K562 (cell line): ENCODE data around the gene PLCB3. TPM values are rescaled to one million over a fixed set of nuclear protein-coding genes. Genes with fewer than 3 reads are reported as not detected.

Source experiments
- ATAC-seq: fragments of 200-7000 bp; cut with Tn5 transposase; 3 replicates; pipeline ENCODE4 v1.9.1; 2020; ENCODE audit warnings: moderate library complexity
- BruUV-seq: library from RNA; stranded (reverse); fragments of 400-500 nt; replicated peaks from 2 replicates; lab custom pipeline; 2021; lab: Mats Ljungman, UMichigan
- CTCF ChIA-PET: fragments of 300-600 bp; formaldehyde crosslinking; extraction: SDS; loops from one replicate; lab custom pipeline; 2021; ENCODE audit warnings: low intra/inter-chr PET ratio; lab: Yijun Ruan, JAX
- POLR2A ChIA-PET: fragments of 300-600, 350-650 bp; sonication (Branson Sonifier 250); formaldehyde crosslinking; extraction: SDS; loops from one replicate; lab custom pipeline; 2021; ENCODE audit warnings: antibody characterized with exemption, inconsistent platforms; lab: Yijun Ruan, JAX
- DNase-seq, 4 experiments: peaks; one replicate each; pipeline versions ENCODE4 v3.0.0 to v3.0.0-alpha.2; 2011 to 2018; ENCODE audit warnings: low spot score in 3 of 4, mixed read lengths in 3 of 4; ENCODE audit errors: extremely low read depth in 1 of 4
- FAIRE-seq: peaks from 2 replicates; lab custom pipeline; 2011; peaks lifted over from hg19 to GRCh38; lab: Jason Lieb, UNC
- H2AFZ ChIP-seq: 2 replicates; pipeline ENCODE4 v1.6.0; 2011; ENCODE audit warnings: low read depth, low read length, control low read depth, inconsistent platforms
- H3K27ac ChIP-seq: fragments of 200-600 bp; 3 replicates; pipeline ENCODE4 v1.8.0; 2011; ENCODE audit warnings: low read depth, mild to moderate bottlenecking, control low read depth, inconsistent platforms, low read length, moderate library complexity, mixed read lengths; ENCODE audit errors: extremely low read depth
- H3K27me3 ChIP-seq, 2 experiments: fragments of 300-600 bp in 1 of 2; 2 replicates in 1 of 2; 3 replicates in 1 of 2; pipeline versions ENCODE4 v1.6.0 to v1.8.0; 2011; ENCODE audit warnings: inconsistent platforms in 2 of 2, low read length in 2 of 2, mild to moderate bottlenecking in 1 of 2, mixed read lengths in 1 of 2, moderate library complexity in 1 of 2; ENCODE audit not compliant: control insufficient read depth in 2 of 2, insufficient read depth in 2 of 2
- H3K36me3 ChIP-seq: fragments of 300-600 bp; 3 replicates; pipeline ENCODE4 v1.8.0; 2011; ENCODE audit warnings: mild to moderate bottlenecking, low read length, inconsistent platforms; ENCODE audit not compliant: control insufficient read depth, insufficient read depth
- H3K4me1 ChIP-seq, 2 experiments: fragments of 200-600 bp in 1 of 2; replicated peaks in 1 of 2; 2 replicates in 1 of 2; 3 replicates in 1 of 2; pipeline versions ENCODE4 v1.5.1 to v1.8.0; 2011; ENCODE audit warnings: inconsistent platforms in 2 of 2, low read length in 2 of 2, mild to moderate bottlenecking in 1 of 2, mixed read lengths in 1 of 2, moderate library complexity in 1 of 2; ENCODE audit not compliant: control insufficient read depth in 2 of 2, insufficient read depth in 2 of 2
- H3K4me2 ChIP-seq: 2 replicates; pipeline ENCODE4 v1.6.1; 2011; ENCODE audit warnings: low read length, control low read depth, inconsistent platforms, mixed read lengths; ENCODE audit not compliant: insufficient read depth
- H3K4me3 ChIP-seq: fragments of 200-600 bp; sonication (generic), shearing (Covaris generic); 2 replicates; pipeline ENCODE4 v1.5.1; 2016; ENCODE audit warnings: control low read depth, inconsistent platforms
- H3K79me2 ChIP-seq: fragments of 200-600 bp; 3 replicates; pipeline ENCODE4 v1.8.0; 2011; ENCODE audit warnings: low read length, inconsistent platforms; ENCODE audit not compliant: control insufficient read depth, insufficient read depth
- H3K9ac ChIP-seq, 2 experiments: 2 replicates each; pipeline versions ENCODE4 v1.6.0 to v1.6.1; 2011; ENCODE audit warnings: low read depth in 2 of 2, low read length in 2 of 2, control low read depth in 1 of 2, inconsistent platforms in 1 of 2, mild to moderate bottlenecking in 1 of 2, mixed read lengths in 1 of 2; ENCODE audit not compliant: insufficient read depth in 1 of 2
- H3K9me1 ChIP-seq: one replicate; pipeline ENCODE4 v1.6.0; 2011; ENCODE audit warnings: inconsistent platforms, mild to moderate bottlenecking, low read length, moderate library complexity; ENCODE audit not compliant: control insufficient read depth, insufficient read depth
- H3K9me3 ChIP-seq: replicated peaks from 2 replicates; pipeline ENCODE4 v1.5.1; 2011; ENCODE audit warnings: low read depth, low read length, inconsistent platforms; ENCODE audit not compliant: control insufficient read depth, insufficient read depth
- H4K20me1 ChIP-seq: replicated peaks from 2 replicates; pipeline ENCODE4 v1.6.1; 2011; ENCODE audit warnings: low read length, inconsistent platforms, mixed read lengths; ENCODE audit not compliant: control insufficient read depth, insufficient read depth
- ELF4 ChIP-seq: fragments of 450-650 bp; formaldehyde crosslinking; IDR thresholded peaks from 2 replicates; pipeline ENCODE4 v1.4.0; 2022; ENCODE audit warnings: missing genetic modification characterization
- KAT8 ChIP-seq: fragments of 450-650 bp; IDR thresholded peaks from 2 replicates; pipeline ENCODE4 v1.6.1; 2016; ENCODE audit warnings: low read depth, mild to moderate bottlenecking
- KDM2B ChIP-seq: fragments of 250-450 bp; sonication (Bioruptor Pico); IDR thresholded peaks from 2 replicates; pipeline ENCODE4 v1.8.0; 2021; ENCODE audit warnings: mild to moderate bottlenecking, moderate library complexity
- SETDB1 ChIP-seq: IDR thresholded peaks from one replicate; pipeline ENCODE4 v1.6.1; 2012; ENCODE audit warnings: low read length, control low read depth, inconsistent platforms
- TRIM24 ChIP-seq, 2 experiments: fragments of 450-650 bp; IDR thresholded peaks; 2 replicates each; pipeline ENCODE4 v1.6.1; 2016
- ZBTB7A ChIP-seq: IDR thresholded peaks from 2 replicates; pipeline ENCODE4 v1.6.1; 2011; ENCODE audit warnings: low read depth, mild to moderate bottlenecking, low read length, moderate library complexity, borderline replicate concordance; ENCODE audit not compliant: control insufficient read depth
- ZNF3 ChIP-seq: fragments of 250-450 bp; sonication (Bioruptor Pico); IDR thresholded peaks from 2 replicates; pipeline ENCODE4 v1.5.0; 2021; ENCODE audit warnings: mild to moderate bottlenecking, moderate library complexity
- ZNF695 ChIP-seq: fragments of 450-650 bp; formaldehyde crosslinking; IDR thresholded peaks from 2 replicates; pipeline ENCODE4 v1.4.0; 2020; ENCODE audit warnings: mild to moderate bottlenecking, moderate library complexity
- WGBS: fragments of 100-300 bp; shearing (Covaris generic); methylation state at CpG from one replicate; pipeline ENCODE4 v1.1.6; 2016; ENCODE audit warnings: low coverage, mixed read lengths; ENCODE audit not compliant: insufficient coverage; ENCODE audit errors: missing lambda C conversion rate; 5-methylcytosine and 5-hydroxymethylcytosine counted together
- in situ Hi-C: fragments of 300-500 bp; cut with MboI; formaldehyde crosslinking; loops from 4 replicates; pipeline ENCODE4 v1.15.0; 2018; ENCODE audit warnings: inconsistent platforms, mixed read lengths
- intact Hi-C: fragments of 100-400 bp; cut with micrococcal nuclease; formaldehyde crosslinking; loops from 2 replicates; pipeline ENCODE4 v1.14.2; 2022
- polyA plus RNA-seq, 8 experiments: library from polyadenylated mRNA; depleted of rRNA in 4 of 8; stranded (reverse) in 5 of 8; unstranded in 3 of 8; fragments of >200 nt; fragmentation: Nextera tagmentation in 2 of 8; fragmentation: Illumina TruSeq in 1 of 8; extraction: Ambion mirVana in 2 of 8; extraction: Trizol in 1 of 8; gene quantifications; 2 replicates each; pipeline versions ENCODE4 v1.2.1 to v1.2.3, GENCODE V29; 2011 to 2014; ENCODE audit warnings: inconsistent platforms in 1 of 8, missing spikeins in 1 of 8
- total RNA-seq, 7 experiments: library from RNA; depleted of rRNA in 6 of 7; stranded (reverse); fragments of >200 nt in 6 of 7; fragmentation: Illumina TruSeq in 2 of 7; extraction: Trizol in 2 of 7; gene quantifications; 2 replicates each; pipeline versions ENCODE4 v1.2.1 to v1.2.3, GENCODE V29; 2011 to 2021; ENCODE audit warnings: low replicate concordance in 1 of 7
- TF ChIP-seq, protein P1 (sequence below): fragments of 450-650 bp; IDR thresholded peaks from 2 replicates; pipeline ENCODE4 v1.6.1; 2014; ENCODE audit warnings: low read depth, mild to moderate bottlenecking, moderate library complexity, borderline replicate concordance
- TF ChIP-seq, protein P2 (sequence below), 2 experiments: fragments of 450-650 bp in 1 of 2; IDR thresholded peaks; 2 replicates each; pipeline ENCODE4 v1.6.1; 2011 to 2017; ENCODE audit warnings: low read depth in 2 of 2, antibody characterized with exemption in 1 of 2, borderline replicate concordance in 1 of 2, low read length in 1 of 2, mild to moderate bottlenecking in 1 of 2, mixed read lengths in 1 of 2; ENCODE audit not compliant: control insufficient read depth in 1 of 2
- TF ChIP-seq, protein P3 (sequence below): fragments of 250-450 bp; sonication (Bioruptor Pico); IDR thresholded peaks from 2 replicates; pipeline ENCODE4 v1.8.0; 2021; ENCODE audit warnings: moderate library complexity, mild to moderate bottlenecking, inconsistent platforms

Gene PLCB3
- total and polyA plus RNA-seq, 9 of the 15 experiments (the other 6 are each of a cell fraction or from before 2014, with no cell fraction given), result 0.31 to 44.8 (median 14.6) TPM

DNA sequence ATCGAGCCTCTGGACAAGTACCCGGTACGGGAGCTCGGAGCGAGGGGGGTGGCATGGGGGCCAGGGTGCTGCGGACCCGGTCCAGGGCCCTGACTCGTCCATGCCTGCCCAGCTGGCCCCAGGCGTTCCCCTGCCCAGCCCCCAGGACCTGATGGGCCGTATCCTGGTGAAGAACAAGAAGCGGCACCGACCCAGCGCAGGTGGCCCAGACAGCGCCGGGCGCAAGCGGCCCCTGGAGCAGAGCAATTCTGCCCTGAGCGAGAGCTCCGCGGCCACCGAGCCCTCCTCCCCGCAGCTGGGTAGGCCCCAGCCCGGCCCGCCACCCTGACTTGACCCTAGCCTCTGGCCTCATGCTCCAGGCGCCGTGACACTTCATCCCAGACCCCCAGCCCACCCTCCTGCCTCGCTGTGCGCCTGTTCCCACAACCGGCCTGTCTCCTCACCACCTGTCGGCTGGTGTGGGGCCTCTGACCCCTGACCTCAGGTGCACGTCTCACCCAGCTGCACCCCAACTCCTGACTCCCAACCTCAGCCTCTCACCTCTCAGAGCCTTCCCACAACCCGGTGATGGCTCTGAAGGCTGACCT is 7.7 kb downstream of the PLCB3 start:
- ChIA-PET POLR2A (interaction anchor here (4.4 kb wide), 1 partner anchor 10 kb away, joined by 43 read pairs; no protein-coding TSS in a partner anchor), CTCF (no interaction called here)
- no peaks in the 10 kb centered on the region for H3K9me1 ChIP-seq
- peaks cover 0 to 57% of the 10 kb centered on the region in 2 experiments; a peak in 2 of 5 replicates for H3K4me1 ChIP-seq
- peaks cover 92% of the 10 kb centered on the region for H3K36me3 ChIP-seq
- 90% methylated on average over 23 of the region's 32 CpGs for WGBS
- no peak overlapping the region for H3K4me2 ChIP-seq
- FAIRE-seq, result no peak
- 0 out of 3 replicates have a peak, but pooled peaks cover 2% of the 10 kb centered on the region for H3K79me2 ChIP-seq
- H3K9me3 ChIP-seq, result no peaks in the 10 kb centered on the region
- H3K27me3 ChIP-seq, result no peaks in the 10 kb centered on the region
- H3K9ac ChIP-seq, result no peak overlapping the region
- peak; percentile 37; the same call in 2 of the 3 replicates for ATAC-seq
- 0 out of 2 replicates have a peak, but pooled peaks cover 4% of the 10 kb centered on the region for H4K20me1 ChIP-seq
- TF ChIP-seq ELF4, result no peak
- TF ChIP-seq, protein P1, sequence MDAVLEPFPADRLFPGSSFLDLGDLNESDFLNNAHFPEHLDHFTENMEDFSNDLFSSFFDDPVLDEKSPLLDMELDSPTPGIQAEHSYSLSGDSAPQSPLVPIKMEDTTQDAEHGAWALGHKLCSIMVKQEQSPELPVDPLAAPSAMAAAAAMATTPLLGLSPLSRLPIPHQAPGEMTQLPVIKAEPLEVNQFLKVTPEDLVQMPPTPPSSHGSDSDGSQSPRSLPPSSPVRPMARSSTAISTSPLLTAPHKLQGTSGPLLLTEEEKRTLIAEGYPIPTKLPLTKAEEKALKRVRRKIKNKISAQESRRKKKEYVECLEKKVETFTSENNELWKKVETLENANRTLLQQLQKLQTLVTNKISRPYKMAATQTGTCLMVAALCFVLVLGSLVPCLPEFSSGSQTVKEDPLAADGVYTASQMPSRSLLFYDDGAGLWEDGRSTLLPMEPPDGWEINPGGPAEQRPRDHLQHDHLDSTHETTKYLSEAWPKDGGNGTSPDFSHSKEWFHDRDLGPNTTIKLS, result no peak
- TF ChIP-seq, protein P2, sequence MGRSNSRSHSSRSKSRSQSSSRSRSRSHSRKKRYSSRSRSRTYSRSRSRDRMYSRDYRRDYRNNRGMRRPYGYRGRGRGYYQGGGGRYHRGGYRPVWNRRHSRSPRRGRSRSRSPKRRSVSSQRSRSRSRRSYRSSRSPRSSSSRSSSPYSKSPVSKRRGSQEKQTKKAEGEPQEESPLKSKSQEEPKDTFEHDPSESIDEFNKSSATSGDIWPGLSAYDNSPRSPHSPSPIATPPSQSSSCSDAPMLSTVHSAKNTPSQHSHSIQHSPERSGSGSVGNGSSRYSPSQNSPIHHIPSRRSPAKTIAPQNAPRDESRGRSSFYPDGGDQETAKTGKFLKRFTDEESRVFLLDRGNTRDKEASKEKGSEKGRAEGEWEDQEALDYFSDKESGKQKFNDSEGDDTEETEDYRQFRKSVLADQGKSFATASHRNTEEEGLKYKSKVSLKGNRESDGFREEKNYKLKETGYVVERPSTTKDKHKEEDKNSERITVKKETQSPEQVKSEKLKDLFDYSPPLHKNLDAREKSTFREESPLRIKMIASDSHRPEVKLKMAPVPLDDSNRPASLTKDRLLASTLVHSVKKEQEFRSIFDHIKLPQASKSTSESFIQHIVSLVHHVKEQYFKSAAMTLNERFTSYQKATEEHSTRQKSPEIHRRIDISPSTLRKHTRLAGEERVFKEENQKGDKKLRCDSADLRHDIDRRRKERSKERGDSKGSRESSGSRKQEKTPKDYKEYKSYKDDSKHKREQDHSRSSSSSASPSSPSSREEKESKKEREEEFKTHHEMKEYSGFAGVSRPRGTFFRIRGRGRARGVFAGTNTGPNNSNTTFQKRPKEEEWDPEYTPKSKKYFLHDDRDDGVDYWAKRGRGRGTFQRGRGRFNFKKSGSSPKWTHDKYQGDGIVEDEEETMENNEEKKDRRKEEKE (IDR thresholded peaks at IDR 0.05; ENCODE audit: borderline replicate concordance in 1 of 2, control insufficient read depth in 1 of 2, low read depth in 2 of 2, low read length in 1 of 2), result no peak
- no peak for TF ChIP-seq ZNF695
- no peak for TF ChIP-seq TRIM24 (IDR thresholded peaks at IDR 0.05)
- no peak for TF ChIP-seq ZNF3 (CRISPR knock-in tag)
- TF ChIP-seq, protein P3, sequence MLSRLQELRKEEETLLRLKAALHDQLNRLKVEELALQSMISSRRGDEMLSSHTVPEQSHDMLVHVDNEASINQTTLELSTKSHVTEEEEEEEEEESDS, result no peak
- no peak for TF ChIP-seq KDM2B (CRISPR knock-in tag)
- TF ChIP-seq ZBTB7A, result no peak
- no peak for TF ChIP-seq SETDB1
- no peak for TF ChIP-seq KAT8
- BruUV-seq, result no TSS peak
- intact Hi-C loops (no loop called here), in situ Hi-C loops (no loop called here)
- no peak overlapping the region for H2AFZ ChIP-seq
- no peak overlapping the region for H3K4me3 ChIP-seq
- no peak overlapping the region for H3K27ac ChIP-seq
- DNase-seq, result no peak
